CD14-positive monocyte (primary cell): ENCODE measurements around the gene CHD2. TPM values are rescaled to one million over a fixed set of nuclear protein-coding genes. Genes with fewer than 3 reads are reported as not detected.

ENCODE experiments used
- DNase-seq, 3 donors: peaks; one replicate each; pipeline ENCODE4 v3.0.0-alpha.2; 2011 to 2022
- H2AFZ ChIP-seq: 2 replicates; pipeline ENCODE4 v1.6.0; 2012; ENCODE audit warnings: mild to moderate bottlenecking, low read depth, low read length, inconsistent platforms; ENCODE audit not compliant: insufficient read depth, poor library complexity, severe bottlenecking
- H3K27ac ChIP-seq, 2 donors: 1 replicate in 1 of 2; 2 replicates in 1 of 2; pipeline ENCODE4 v1.5.1; 2012 to 2013; ENCODE audit warnings: low read length in 2 of 2, control low read depth in 1 of 2, inconsistent platforms in 1 of 2, low read depth in 1 of 2, mild to moderate bottlenecking in 1 of 2
- H3K27me3 ChIP-seq, 2 donors: one replicate each; pipeline versions ENCODE4 v1.6.0 to v1.6.1; 2011 to 2013; ENCODE audit warnings: low read length in 2 of 2; ENCODE audit not compliant: control insufficient read depth in 2 of 2, insufficient read depth in 2 of 2
- H3K36me3 ChIP-seq, 2 donors: replicated peaks in 1 of 2; 1 replicate in 1 of 2; 2 replicates in 1 of 2; pipeline versions ENCODE4 v1.5.1 to v1.6.1; 2012 to 2013; ENCODE audit warnings: low read length in 2 of 2, control low read depth in 1 of 2, inconsistent platforms in 1 of 2, mild to moderate bottlenecking in 1 of 2; ENCODE audit not compliant: insufficient read depth in 2 of 2, control insufficient read depth in 1 of 2
- H3K4me1 ChIP-seq, 2 donors: 1 replicate in 1 of 2; 2 replicates in 1 of 2; pipeline versions ENCODE4 v1.5.1 to v1.6.1; 2012 to 2013; ENCODE audit warnings: low read length in 2 of 2, control low read depth in 1 of 2, inconsistent platforms in 1 of 2, mild to moderate bottlenecking in 1 of 2, moderate library complexity in 1 of 2; ENCODE audit not compliant: insufficient read depth in 2 of 2, control insufficient read depth in 1 of 2
- H3K4me2 ChIP-seq: replicated peaks from 2 replicates; pipeline ENCODE3; 2012; ENCODE audit warnings: low read length, moderate library complexity, mild to moderate bottlenecking; ENCODE audit not compliant: poor library complexity, severe bottlenecking; ENCODE audit errors: extremely low read depth
- H3K4me3 ChIP-seq, 3 experiments: fragments of 200-600 bp in 1 of 3; sonication (generic) in 1 of 3; replicated peaks in 1 of 3; 1 replicate in 2 of 3; 2 replicates in 1 of 3; pipeline ENCODE4 v1.5.1; 2011 to 2013; ENCODE audit warnings: low read length in 3 of 3, mild to moderate bottlenecking in 3 of 3, control low read depth in 2 of 3, low read depth in 2 of 3, inconsistent platforms in 1 of 3, moderate library complexity in 1 of 3
- H3K79me2 ChIP-seq: 2 replicates; pipeline ENCODE4 v1.6.0; 2012; ENCODE audit warnings: mild to moderate bottlenecking, control low read depth, inconsistent platforms, low read length, moderate library complexity; ENCODE audit not compliant: insufficient read depth
- H3K9ac ChIP-seq: 2 replicates; pipeline ENCODE4 v1.6.0; 2017; ENCODE audit warnings: low read length, mild to moderate bottlenecking; ENCODE audit not compliant: insufficient read depth, poor library complexity, severe bottlenecking
- H3K9me3 ChIP-seq, 2 donors: replicated peaks in 1 of 2; 1 replicate in 1 of 2; 2 replicates in 1 of 2; pipeline versions ENCODE4 v1.5.1 to v1.6.1; 2012 to 2013; ENCODE audit warnings: low read length in 2 of 2, control low read depth in 1 of 2; ENCODE audit not compliant: control insufficient read depth in 1 of 2, insufficient read depth in 1 of 2
- H4K20me1 ChIP-seq: 2 replicates; pipeline ENCODE4 v1.6.0; 2012; ENCODE audit warnings: mild to moderate bottlenecking, low read length, control low read depth, moderate library complexity; ENCODE audit not compliant: insufficient read depth
- H3K27ac Mint-ChIP-seq, 7 donors: one replicate each; pipeline ENCODE4 v1.8.0; 2020; ENCODE audit warnings: mild to moderate bottlenecking in 7 of 7, mixed read lengths in 7 of 7, moderate library complexity in 6 of 7, inconsistent platforms in 2 of 7
- H3K27me3 Mint-ChIP-seq, 3 donors: one replicate each; pipeline ENCODE4 v1.8.0; 2021 to 2022; ENCODE audit warnings: low read depth in 3 of 3, mild to moderate bottlenecking in 3 of 3, mixed read lengths in 3 of 3, moderate library complexity in 3 of 3, inconsistent platforms in 1 of 3
- H3K36me3 Mint-ChIP-seq, 2 donors: one replicate each; pipeline ENCODE4 v1.8.0; 2020; ENCODE audit warnings: mixed read lengths in 2 of 2, inconsistent platforms in 1 of 2, mild to moderate bottlenecking in 1 of 2
- H3K4me1 Mint-ChIP-seq: one replicate; pipeline ENCODE4 v1.8.0; 2020; ENCODE audit warnings: mild to moderate bottlenecking, mixed read lengths
- H3K4me3 Mint-ChIP-seq, 2 donors: one replicate each; pipeline ENCODE4 v1.8.0; 2020; ENCODE audit warnings: mild to moderate bottlenecking in 2 of 2, mixed read lengths in 2 of 2, moderate library complexity in 1 of 2
- H3K9me3 Mint-ChIP-seq, 7 donors: one replicate each; pipeline ENCODE4 v1.8.0; 2020 to 2022; ENCODE audit warnings: mixed read lengths in 7 of 7, mild to moderate bottlenecking in 6 of 7, moderate library complexity in 6 of 7, inconsistent platforms in 2 of 7
- CTCF ChIP-seq: fragments of 200-600 bp; IDR thresholded peaks from one replicate; pipeline ENCODE4 v1.8.0; 2022; ENCODE audit warnings: antibody characterized with exemption, mild to moderate bottlenecking
- WGBS: methylation state at CpG from one replicate; pipeline ENCODE4 v1.1.5; 2013; ENCODE audit warnings: missing lambda C conversion rate; ENCODE audit not compliant: insufficient coverage; 5-methylcytosine and 5-hydroxymethylcytosine counted together
- intact Hi-C, 2 donors: fragments of 100-400 bp; cut with micrococcal nuclease; formaldehyde crosslinking; loops; one replicate each; pipeline versions ENCODE4 v1.15.0 to v1.15.1; 2023
- polyA plus RNA-seq, 3 donors: library from polyadenylated mRNA; depleted of rRNA in 1 of 3; unstranded in 2 of 3; stranded (reverse) in 1 of 3; fragments of 300-500 nt in 2 of 3; fragments of >200 nt in 1 of 3; fragmentation: Illumina TruSeq in 2 of 3; gene quantifications; 1 replicate in 2 of 3; 2 replicates in 1 of 3; pipeline ENCODE4 v1.2.3, GENCODE V29; 2012 to 2021

The CHD2 gene
- polyA plus RNA-seq, 3 donors = 9.6 to 61.2 (median 11.4) TPM

GRCh38 chr15:93033434-93034045, 133.4 kb downstream of the CHD2 start:
- H3K27ac ChIP-seq = no peak overlapping the region
- TF ChIP-seq CTCF = no peak
- H3K27me3 ChIP-seq = no peaks in the 10 kb centered on the region
- no peak overlapping the region for H3K4me2 ChIP-seq
- H3K36me3 ChIP-seq = no peaks in the 10 kb centered on the region
- no peak overlapping the region for H3K4me3 Mint-ChIP-seq
- H3K9ac ChIP-seq = no peak overlapping the region
- WGBS = 90% methylated on average over 12 of the region's 14 CpGs
- H2AFZ ChIP-seq = no peak overlapping the region
- H3K36me3 Mint-ChIP-seq = peaks cover under 1% of the 10 kb centered on the region in 2 donors
- DNase-seq = no peak
- peaks cover 0 to 7% (median 3%) of the 10 kb centered on the region in 7 donors for H3K9me3 Mint-ChIP-seq
- no peaks in the 10 kb centered on the region for H3K79me2 ChIP-seq
- no peak overlapping the region for H3K27ac Mint-ChIP-seq
- peaks cover 54 to 59% of the 10 kb centered on the region in 2 donors for H3K4me1 ChIP-seq
- no peaks in the 10 kb centered on the region for H3K9me3 ChIP-seq
- H3K27me3 Mint-ChIP-seq = peaks cover 2 to 5% (median 2%) of the 10 kb centered on the region in 3 donors
- intact Hi-C loops = loop anchor here in 1 of 2 donors (5.0 to 10.0 kb wide), 2 partner anchors 201 to 1089 kb away; no protein-coding TSS in a partner anchor
- H3K4me1 Mint-ChIP-seq = peaks cover 56% of the 10 kb centered on the region
- H3K4me3 ChIP-seq = no peak overlapping the region
- no peaks in the 10 kb centered on the region for H4K20me1 ChIP-seq

GRCh38 chr15:93034512-93034911, 134.4 kb downstream of the CHD2 start:
- 100% methylated on average over 2 of the region's 7 CpGs for WGBS

More at GRCh38 chr15:93034512-93034911, 134.4 kb downstream of the CHD2 start:
- H3K27me3 ChIP-seq = no peaks in the 10 kb centered on the region
- Mint-ChIP-seq H3K36me3 (no peaks in the 10 kb centered on the region), H3K9me3 (peaks cover 0 to 2% (median 0%) of the 10 kb centered on the region in 7 donors), H3K27me3 (peaks cover 2 to 5% (median 2%) of the 10 kb centered on the region in 3 donors), H3K4me1 (peaks cover 55% of the 10 kb centered on the region), H3K4me3 (no peak overlapping the region), H3K27ac (no peak overlapping the region)
- no peak overlapping the region for H2AFZ ChIP-seq
- no peaks in the 10 kb centered on the region for H3K9me3 ChIP-seq
- no peak overlapping the region for H3K9ac ChIP-seq
- no peak overlapping the region for H3K4me2 ChIP-seq
- no peak for TF ChIP-seq CTCF
- H4K20me1 ChIP-seq = no peaks in the 10 kb centered on the region
- H3K27ac ChIP-seq = no peak overlapping the region
- peaks cover 53 to 59% of the 10 kb centered on the region in 2 donors for H3K4me1 ChIP-seq
- no peak for DNase-seq
- intact Hi-C loops = loop anchor here in 1 of 2 donors (5.0 to 10.0 kb wide), 2 partner anchors 200 to 1088 kb away; no protein-coding TSS in a partner anchor
- H3K79me2 ChIP-seq = no peaks in the 10 kb centered on the region
- H3K36me3 ChIP-seq = no peaks in the 10 kb centered on the region
- H3K4me3 ChIP-seq = no peak overlapping the region
